Glomerular visceral epithelial cell (primary cell): ENCODE data around the gene DLGAP3.
"Not testable (repeated sequence)": the region's sequence is repeated elsewhere in the genome, so short reads cannot be mapped to it uniquely, and the experiment has no call there.

Source experiments
- DNase-seq: peaks from one replicate; pipeline ENCODE4 v3.0.0-alpha.2; 2016; ENCODE audit errors: extremely low spot score

DLGAP3 gene

DNA sequence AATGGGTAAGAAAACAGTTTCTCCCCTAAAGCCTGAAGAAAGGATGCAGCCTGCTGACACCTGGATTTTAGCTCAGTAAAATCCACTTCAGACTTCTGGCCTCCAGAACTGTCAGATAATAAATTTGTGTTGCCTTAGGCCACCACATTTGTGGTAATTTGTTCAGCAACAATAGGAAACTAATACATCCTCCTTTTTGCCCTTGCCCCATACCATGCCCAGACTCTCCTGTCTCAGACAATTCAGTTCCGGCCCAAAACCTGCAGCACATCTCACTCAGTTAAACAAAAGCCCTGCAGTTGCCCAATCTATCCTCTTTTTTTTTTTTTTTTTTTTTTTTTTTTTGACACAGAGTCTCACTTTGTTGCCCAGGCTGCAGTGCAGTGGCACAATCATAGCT, 95.7 kb downstream of the DLGAP3 start:
- no peak for DNase-seq

GRCh38 chr1:34831721-34832246, 97.7 kb downstream of the DLGAP3 start:
- no peak for DNase-seq

GRCh38 chr1:34829250-34829649, 100.2 kb downstream of the DLGAP3 start:
- no peak for DNase-seq

GRCh38 chr1:34828611-34829010, 100.8 kb downstream of the DLGAP3 start:
- DNase-seq: no peak

- no peak for DNase-seq
Observed at GRCh38 chr1:34827341-34827941, 102.0 kb downstream of the DLGAP3 start.

- no peak for DNase-seq
Observed at GRCh38 chr1:34825455-34826091, 103.9 kb downstream of the DLGAP3 start.

- no peak for DNase-seq
Observed at GRCh38 chr1:34824817-34825454, 104.5 kb downstream of the DLGAP3 start.

- DNase-seq: no peak
Observed at GRCh38 chr1:34822202-34822601, 107.2 kb downstream of the DLGAP3 start.

DNA sequence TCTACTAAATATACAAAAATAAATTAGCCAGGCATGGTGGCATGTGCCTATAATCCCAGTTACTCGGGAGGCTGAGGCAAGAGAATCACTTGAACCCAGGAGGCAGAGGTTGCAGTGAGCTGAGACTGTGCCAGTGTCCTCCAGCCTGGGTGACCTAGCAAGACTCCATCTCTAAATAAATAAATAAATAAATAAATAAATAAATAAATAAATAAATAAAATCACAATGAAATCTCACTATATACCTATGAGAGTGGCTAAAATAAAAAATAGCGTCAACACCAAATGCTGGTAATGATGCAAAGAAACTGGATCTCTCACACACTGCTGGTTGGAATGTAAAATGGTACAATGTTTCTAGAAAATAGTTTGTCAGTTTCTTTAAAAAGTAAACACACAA, 110.6 kb downstream of the DLGAP3 start:
- DNase-seq: not testable (repeated sequence)

DNA sequence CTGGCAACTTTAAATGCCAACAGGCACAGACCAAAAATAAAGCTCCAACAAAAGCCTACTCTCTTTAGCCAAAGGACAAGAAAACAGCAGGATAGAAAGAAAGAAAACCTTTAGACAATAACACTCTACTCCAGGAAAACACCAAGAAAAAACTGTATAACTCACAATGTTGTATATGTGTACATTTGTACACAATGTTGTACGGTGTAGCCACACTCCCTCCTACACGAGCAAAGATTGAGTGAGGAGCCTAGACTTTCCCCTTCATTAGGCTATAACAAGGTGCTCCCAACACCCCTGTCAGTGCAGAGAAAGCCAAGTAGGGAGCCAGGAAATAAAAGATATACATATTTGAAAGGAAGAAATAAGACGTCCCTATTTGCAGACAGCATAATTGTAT, 112.7 kb downstream of the DLGAP3 start:
- DNase-seq: no peak

GRCh38 chr1:34816332-34816731, 113.1 kb downstream of the DLGAP3 start:
- no peak for DNase-seq
